ENCODE results near the gene PTAFR. TPM values are rescaled to one million over a fixed set of nuclear protein-coding genes. Genes with fewer than 3 reads are reported as not detected.

Gene PTAFR
- total RNA-seq, 1 experiment from 2014 or later: 1.9 TPM

DNA sequence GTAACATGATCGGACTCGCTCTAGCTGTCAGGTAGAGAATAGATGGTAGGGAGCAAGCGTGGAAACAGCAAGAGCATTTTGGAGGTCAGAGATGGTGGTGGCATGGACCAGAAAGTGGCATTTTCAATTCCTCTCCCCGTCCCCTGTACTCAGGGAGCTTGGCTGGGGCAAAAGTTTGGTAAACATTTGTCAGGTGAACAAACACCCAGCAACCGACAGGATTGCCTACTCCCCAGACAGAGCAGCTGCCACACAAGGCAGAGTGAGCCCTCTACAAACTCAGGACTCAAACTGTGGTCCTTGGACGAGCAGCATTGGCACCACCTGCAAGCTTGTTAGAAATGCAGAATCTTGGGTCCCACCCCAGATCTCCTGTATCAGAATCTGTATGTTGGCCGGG is 14.3 kb downstream of the PTAFR start:
- Histone ChIP-seq H3K79me1 (ENCODE audit: insufficient read depth, low read depth, low read length, poor library complexity, severe bottlenecking) (no peaks in the 10 kb centered on the region), H4K8ac (replicated peaks; ENCODE audit: insufficient read length, low read depth, low read length) (no peak overlapping the region), H2BK5ac (ENCODE audit: insufficient read length, low read length) (no peak overlapping the region), H2BK20ac (ENCODE audit: low read depth, low read length, poor library complexity, severe bottlenecking) (no peak overlapping the region), H2BK15ac (ENCODE audit: low read depth, low read length) (no peak overlapping the region), H3K79me2 (ENCODE audit: insufficient read depth, low read length) (no peaks in the 10 kb centered on the region), H3K23me2 (ENCODE audit: insufficient read length, low read depth, low read length, poor library complexity, severe bottlenecking) (no peaks in the 10 kb centered on the region), H4K5ac (ENCODE audit: insufficient read length, low read depth, low read length) (peak overlapping the region; percentile 41), H3K56ac (ENCODE audit: insufficient read length, low read depth, low read length) (no peak overlapping the region), H3K4me2 (ENCODE audit: insufficient read depth, insufficient read length, low read length) (no peak overlapping the region), H3K27ac (ENCODE audit: insufficient read length, low read depth, low read length) (no peak overlapping the region), H4K91ac (ENCODE audit: insufficient read length, low read depth, low read length) (no peak overlapping the region), H3K18ac (ENCODE audit: insufficient read length, low read depth, low read length) (no peak overlapping the region), H2BK120ac (ENCODE audit: low read depth, low read length, poor library complexity, severe bottlenecking) (no peak overlapping the region), H3K23ac (ENCODE audit: insufficient read length, low read depth, low read length) (no peak overlapping the region), H3K4me1 (ENCODE audit: insufficient read depth, low read length) (no peaks in the 10 kb centered on the region; the same call in 1 of the 2 replicates), H3K4ac (ENCODE audit: low read depth, low read length) (no peak overlapping the region), H4K20me1 (ENCODE audit: control insufficient read depth, insufficient read depth, insufficient read length) (no peaks in the 10 kb centered on the region), H2AK5ac (ENCODE audit: insufficient read length, low read length) (no peak overlapping the region), H3K14ac (ENCODE audit: insufficient read depth, low read length) (no peak overlapping the region; the same call in 1 of the 2 replicates), H3K9me3 (ENCODE audit: control insufficient read depth, low read depth, low read length) (no peaks in the 10 kb centered on the region), H3K27me3 (ENCODE audit: insufficient read depth, low read length) (no peaks in the 10 kb centered on the region), H2BK12ac (ENCODE audit: insufficient read length, low read depth, low read length) (no peak overlapping the region), H2AFZ (ENCODE audit: low read length) (no peak overlapping the region), H3K9ac (ENCODE audit: extremely low read depth, insufficient read length, low read length) (no peak overlapping the region), H3T11ph (ENCODE audit: low read length) (no peak overlapping the region)
- Mint-ChIP-seq H3K4me1 (peaks cover 7 to 11% of the 10 kb centered on the region in 2 experiments), H3K27me3 (ENCODE audit: low read depth) (no peaks in the 10 kb centered on the region), H3K9me3 (peaks cover 0 to 6% of the 10 kb centered on the region in 2 experiments; a peak in 2 of 5 replicates), H3K27ac (peak overlapping the region in 2 of 3 experiments; percentile 17 to 38; a peak in 3 of 7 replicates), H3K36me3 (ENCODE audit: insufficient read depth in 1 of 3, low read depth in 3 of 3) (no peaks in the 10 kb centered on the region), H3K4me3 (no peak overlapping the region)
- no peak for DNase-seq
- TF ChIP-seq, protein P1, sequence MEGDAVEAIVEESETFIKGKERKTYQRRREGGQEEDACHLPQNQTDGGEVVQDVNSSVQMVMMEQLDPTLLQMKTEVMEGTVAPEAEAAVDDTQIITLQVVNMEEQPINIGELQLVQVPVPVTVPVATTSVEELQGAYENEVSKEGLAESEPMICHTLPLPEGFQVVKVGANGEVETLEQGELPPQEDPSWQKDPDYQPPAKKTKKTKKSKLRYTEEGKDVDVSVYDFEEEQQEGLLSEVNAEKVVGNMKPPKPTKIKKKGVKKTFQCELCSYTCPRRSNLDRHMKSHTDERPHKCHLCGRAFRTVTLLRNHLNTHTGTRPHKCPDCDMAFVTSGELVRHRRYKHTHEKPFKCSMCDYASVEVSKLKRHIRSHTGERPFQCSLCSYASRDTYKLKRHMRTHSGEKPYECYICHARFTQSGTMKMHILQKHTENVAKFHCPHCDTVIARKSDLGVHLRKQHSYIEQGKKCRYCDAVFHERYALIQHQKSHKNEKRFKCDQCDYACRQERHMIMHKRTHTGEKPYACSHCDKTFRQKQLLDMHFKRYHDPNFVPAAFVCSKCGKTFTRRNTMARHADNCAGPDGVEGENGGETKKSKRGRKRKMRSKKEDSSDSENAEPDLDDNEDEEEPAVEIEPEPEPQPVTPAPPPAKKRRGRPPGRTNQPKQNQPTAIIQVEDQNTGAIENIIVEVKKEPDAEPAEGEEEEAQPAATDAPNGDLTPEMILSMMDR (conservative IDR thresholded peaks at IDR 0.05): no peak
- WGBS (ENCODE audit: extremely low coverage, insufficient read length, low lambda C conversion rate): no CpG with 5 or more reads among the region's 7 CpGs
